Heart left ventricle (tissue), 16 donors: Measurements from ENCODE around the gene MYOF. TPM values are rescaled to one million over a fixed set of nuclear protein-coding genes. Genes with fewer than 3 reads are reported as not detected.

ENCODE experiments used
- ATAC-seq, 4 donors: fragments of 200-7000 bp; cut with Tn5 transposase; one replicate each; pipeline ENCODE4 v1.9.1; 2020 to 2022; ENCODE audit warnings: moderate library complexity in 4 of 4, mild to moderate bottlenecking in 3 of 4, moderate number of reproducible peaks in 1 of 4
- DNase-seq, 5 donors: peaks; one replicate each; pipeline ENCODE4 v3.0.0-alpha.2; 2020
- H3K27ac ChIP-seq, 12 donors: fragments of 200-600 bp; sonication (generic) in 4 of 12; one replicate each; pipeline versions ENCODE4 v1.5.0 to v1.8.0; 2016 to 2022; ENCODE audit warnings: mild to moderate bottlenecking in 2 of 12
- H3K27me3 ChIP-seq, 9 donors: fragments of 200-600 bp; sonication (generic) in 2 of 9; one replicate each; pipeline versions ENCODE4 v1.5.1 to v1.8.0; 2016 to 2022; ENCODE audit warnings: mild to moderate bottlenecking in 3 of 9
- H3K36me3 ChIP-seq, 9 donors: fragments of 200-600 bp; sonication (generic) in 2 of 9; one replicate each; pipeline versions ENCODE4 v1.5.0 to v1.8.0; 2018 to 2022; ENCODE audit warnings: mild to moderate bottlenecking in 2 of 9
- H3K4me1 ChIP-seq, 12 donors: fragments of 200-600 bp; sonication (generic) in 4 of 12; one replicate each; pipeline versions ENCODE4 v1.5.0 to v1.8.0; 2016 to 2022; ENCODE audit warnings: mild to moderate bottlenecking in 3 of 12
- H3K4me3 ChIP-seq, 12 donors: fragments of 200-600 bp; sonication (generic) in 4 of 12; one replicate each; pipeline versions ENCODE4 v1.5.0 to v1.8.0; 2017 to 2022; ENCODE audit warnings: mild to moderate bottlenecking in 9 of 12, moderate library complexity in 4 of 12
- H3K9me3 ChIP-seq, 12 donors: fragments of 200-600 bp; sonication (generic) in 4 of 12; one replicate each; pipeline versions ENCODE4 v1.5.0 to v1.8.0; 2016 to 2022; ENCODE audit warnings: mild to moderate bottlenecking in 1 of 12
- POLR2A ChIP-seq, 2 donors: fragments of 450-650 bp; IDR thresholded peaks; one replicate each; pipeline ENCODE4 v1.6.1; 2017; ENCODE audit warnings: antibody characterized with exemption in 2 of 2, mild to moderate bottlenecking in 2 of 2, moderate library complexity in 2 of 2
- WGBS, 4 donors: extraction: QIAGEN DNeasy Blood & Tissue Kit in 2 of 4; methylation state at CpG; one replicate each; pipeline versions ENCODE4 v1.1.5 to v1.1.7; 2013 to 2018; 5-methylcytosine and 5-hydroxymethylcytosine counted together
- intact Hi-C, 10 donors: fragments of 100-400 bp; cut with DNase I; formaldehyde crosslinking; loops; one replicate each; pipeline versions ENCODE4 v1.11.1 to v1.14.2; 2022
- polyA plus RNA-seq, 2 donors: library from polyadenylated mRNA; stranded (reverse); fragments of 200-250 nt; gene quantifications; one replicate each; pipeline ENCODE4 v1.2.3, GENCODE V29; 2013
- total RNA-seq, 9 donors: library from RNA; depleted of rRNA in 2 of 9; stranded (reverse); fragments of >200 nt in 2 of 9; fragmentation: NEBNext Ultra II Directional in 3 of 9; extraction: Animal tissue kit (Norgen Biotek cat#: 25700) in 3 of 9; gene quantifications; one replicate each; pipeline versions ENCODE4 v1.1.0 to v1.2.4, GENCODE V29; 2016 to 2023
- TF ChIP-seq, protein P1 (sequence below), 12 donors: fragments of 200-600 bp; sonication (generic) in 4 of 12; IDR thresholded peaks; one replicate each; pipeline versions ENCODE4 v1.5.0 to v1.8.0; 2018 to 2022; ENCODE audit warnings: antibody characterized with exemption in 12 of 12, mild to moderate bottlenecking in 5 of 12
- donor health status: ischemic (EF 13 %, LVEDD 7.1; RV severe dilation, severe dysfunction).
- donor health status: healthy with polysubstance abuse.
- donor health status: DM: no; HTN: yes; CAD: no.
- donor health status: DM: no; HTN: no; CAD: no.
- donor health status: ischemic (EF 25% LVEDD 6.9; RV normal size, moderate dysfunction).
- donor health status: ischemic (EF 25% LVEDD 5.7; RV mildly dilated, moderate dysfunction).
- donor health status: healthy.
- donor health status: DM: yes; HTN: yes; CAD: no.
- donor health status: ischemic (EF 35%, LVEDD 5.7; RV mildly dilated, moderate dysfunction).
- donor health status: nonischemic (EF 11% LVEDD 7.7; RV severe dilation, severe dysfunction).
- donor health status: DM: yes; HTN: yes; CAD: no.
- donor health status: PGD.
- donor health status: ischemic (EF 29% LVEDD 5.4; RV normal size, mild dysfunction).
- donor health status: nonischemic (EF 23%, LVEDD 6.1; RV moderate dilation, normal function).

MYOF gene
- total and polyA plus RNA-seq, 11 donors = 13.2 to 64.5 (median 21.6) TPM

DNA sequence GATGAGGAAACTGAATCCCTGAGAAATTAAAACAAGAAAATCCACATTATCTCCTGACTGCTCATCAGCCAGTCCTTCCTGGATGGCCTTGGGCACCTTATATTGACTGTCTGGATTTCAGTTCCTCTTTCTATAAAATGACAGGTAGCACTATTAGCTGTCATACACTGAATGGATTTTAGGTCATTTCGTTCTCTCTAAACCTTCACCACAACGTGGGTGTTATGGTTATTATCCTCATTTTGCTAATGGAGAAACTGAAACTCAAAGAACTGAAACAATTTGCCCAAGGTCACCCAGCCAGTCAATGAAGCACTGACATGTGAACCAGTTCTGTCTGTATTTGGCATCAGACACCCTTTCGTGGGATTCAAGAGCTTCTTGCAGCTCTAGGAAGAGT lies 214.6 kb downstream of the MYOF start:
- H3K4me1 ChIP-seq = no peaks in the 10 kb centered on the region
- intact Hi-C loops = no loop called here
- H3K9me3 ChIP-seq = peaks cover 0 to 14% (median 0%) of the 10 kb centered on the region in 12 donors
- ATAC-seq (no peak), DNase-seq (no peak)
- no peaks in the 10 kb centered on the region for H3K36me3 ChIP-seq
- no peak overlapping the region for H3K27ac ChIP-seq
- 60 to 76% (median 72%) methylated on average over 3 of the region's 3 CpGs for whole genome bisulfite sequencing, 4 donors
- H3K27me3 ChIP-seq = no peaks in the 10 kb centered on the region
- H3K4me3 ChIP-seq = no peak overlapping the region
- TF ChIP-seq, protein P1, sequence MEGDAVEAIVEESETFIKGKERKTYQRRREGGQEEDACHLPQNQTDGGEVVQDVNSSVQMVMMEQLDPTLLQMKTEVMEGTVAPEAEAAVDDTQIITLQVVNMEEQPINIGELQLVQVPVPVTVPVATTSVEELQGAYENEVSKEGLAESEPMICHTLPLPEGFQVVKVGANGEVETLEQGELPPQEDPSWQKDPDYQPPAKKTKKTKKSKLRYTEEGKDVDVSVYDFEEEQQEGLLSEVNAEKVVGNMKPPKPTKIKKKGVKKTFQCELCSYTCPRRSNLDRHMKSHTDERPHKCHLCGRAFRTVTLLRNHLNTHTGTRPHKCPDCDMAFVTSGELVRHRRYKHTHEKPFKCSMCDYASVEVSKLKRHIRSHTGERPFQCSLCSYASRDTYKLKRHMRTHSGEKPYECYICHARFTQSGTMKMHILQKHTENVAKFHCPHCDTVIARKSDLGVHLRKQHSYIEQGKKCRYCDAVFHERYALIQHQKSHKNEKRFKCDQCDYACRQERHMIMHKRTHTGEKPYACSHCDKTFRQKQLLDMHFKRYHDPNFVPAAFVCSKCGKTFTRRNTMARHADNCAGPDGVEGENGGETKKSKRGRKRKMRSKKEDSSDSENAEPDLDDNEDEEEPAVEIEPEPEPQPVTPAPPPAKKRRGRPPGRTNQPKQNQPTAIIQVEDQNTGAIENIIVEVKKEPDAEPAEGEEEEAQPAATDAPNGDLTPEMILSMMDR (IDR thresholded peaks at IDR 0.05) = no peak
- no peak for TF ChIP-seq POLR2A (IDR thresholded peaks at IDR 0.05)

DNA sequence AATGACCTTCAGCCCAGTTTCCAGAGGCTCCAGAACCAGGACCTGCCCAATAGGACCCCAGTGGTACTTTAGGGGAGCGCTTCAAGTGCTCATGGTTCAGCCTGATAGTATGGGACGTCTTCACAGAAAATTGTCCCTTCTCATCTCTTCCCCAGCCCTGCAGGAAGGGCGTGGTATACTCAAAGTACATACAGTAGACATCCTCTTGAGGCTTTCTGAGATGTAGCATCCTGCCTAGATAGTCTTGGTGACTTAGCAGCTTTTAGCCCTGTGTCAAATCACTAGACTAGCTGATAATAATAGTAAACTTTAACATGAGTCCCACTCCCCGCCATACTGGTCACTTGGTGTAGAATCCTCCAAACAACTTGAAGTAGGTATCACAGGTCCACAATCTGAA lies 215.3 kb downstream of the MYOF start:
- TF ChIP-seq, protein P1 (IDR thresholded peaks at IDR 0.05) = no peak
- TF ChIP-seq POLR2A (IDR thresholded peaks at IDR 0.05) = no peak
- intact Hi-C loops = no loop called here
- whole genome bisulfite sequencing, 4 donors = 76 to 89% (median 85%) methylated on average over 4 of the region's 4 CpGs
- H3K4me1 ChIP-seq = no peaks in the 10 kb centered on the region
- DNase-seq (no peak), ATAC-seq (no peak)
- H3K27me3 ChIP-seq = no peaks in the 10 kb centered on the region
- peaks cover 0 to 14% (median 0%) of the 10 kb centered on the region in 12 donors for H3K9me3 ChIP-seq
- no peak overlapping the region for H3K4me3 ChIP-seq
- no peaks in the 10 kb centered on the region for H3K36me3 ChIP-seq
- no peak overlapping the region for H3K27ac ChIP-seq

DNA sequence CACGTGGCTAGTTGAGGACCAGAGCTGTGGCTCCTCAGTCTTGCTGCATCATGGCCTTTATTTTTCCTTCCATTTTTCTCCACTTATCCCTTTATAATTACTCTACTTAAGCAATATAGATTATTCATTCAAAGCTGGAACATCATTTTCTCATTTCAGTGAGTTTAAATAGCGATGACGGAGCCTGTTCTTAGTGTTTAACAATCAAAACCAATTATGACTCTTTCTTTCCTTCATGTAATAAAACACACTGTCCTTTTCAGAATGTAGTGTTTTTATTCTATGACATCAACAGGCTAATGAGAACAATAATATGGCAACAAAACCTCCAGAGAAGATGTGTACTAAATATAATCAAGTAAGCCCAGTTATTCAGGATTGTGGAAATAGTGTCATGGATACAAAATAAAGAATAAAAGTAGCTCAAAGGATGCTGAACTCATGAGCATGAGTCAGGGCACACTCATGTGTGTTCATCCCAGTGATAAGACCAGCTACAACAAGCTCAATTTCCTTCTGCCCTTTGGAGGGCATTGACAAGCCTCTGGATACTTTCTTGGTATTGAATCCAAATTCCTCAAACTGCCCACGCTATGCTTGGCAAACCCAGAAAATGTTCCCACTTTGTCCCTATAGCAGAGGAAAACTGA lies 220.0 kb downstream of the MYOF start:
- H3K27me3 ChIP-seq = no peaks in the 10 kb centered on the region
- no peak overlapping the region for H3K4me3 ChIP-seq
- DNase-seq = no peak
- H3K9me3 ChIP-seq = no peaks in the 10 kb centered on the region
- no peak overlapping the region for H3K27ac ChIP-seq
- 91 to 95% (median 94%) methylated on average over 4 of the region's 4 CpGs for WGBS, 4 donors
- H3K4me1 ChIP-seq = no peaks in the 10 kb centered on the region
- H3K36me3 ChIP-seq = no peaks in the 10 kb centered on the region
- ATAC-seq = no peak
- TF ChIP-seq, protein P1 (IDR thresholded peaks at IDR 0.05) = no peak
- no peak for TF ChIP-seq POLR2A (IDR thresholded peaks at IDR 0.05)
- intact Hi-C loops = no loop called here

DNA sequence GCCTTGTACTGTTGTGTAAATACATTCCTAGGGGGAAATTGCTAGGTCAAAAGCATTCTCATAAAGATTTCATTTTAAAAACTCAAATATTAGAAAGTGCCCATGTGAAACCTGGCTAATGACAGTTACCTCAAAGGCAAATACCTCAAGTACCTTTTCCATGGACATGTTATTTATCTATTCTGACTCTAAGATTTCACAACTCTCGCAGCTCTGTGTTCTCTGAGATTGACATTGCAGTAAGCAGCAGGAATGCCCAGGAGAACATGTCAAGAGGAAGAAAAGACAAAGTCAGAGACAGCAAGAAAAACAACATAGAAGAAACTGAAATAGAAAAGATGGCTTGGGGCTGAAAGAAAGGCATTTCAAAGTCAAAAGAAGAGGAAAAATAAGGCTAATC lies 221.0 kb downstream of the MYOF start:
- no peak for TF ChIP-seq POLR2A (IDR thresholded peaks at IDR 0.05)
- TF ChIP-seq, protein P1 (IDR thresholded peaks at IDR 0.05) = no peak
- 60 to 79% (median 69%) methylated on average over 1 of the region's 1 CpG for WGBS, 4 donors
- Histone ChIP-seq H3K9me3 (no peaks in the 10 kb centered on the region), H3K27me3 (no peaks in the 10 kb centered on the region), H3K36me3 (no peaks in the 10 kb centered on the region), H3K27ac (no peak overlapping the region), H3K4me1 (no peaks in the 10 kb centered on the region), H3K4me3 (no peak overlapping the region)
- ATAC-seq (no peak), DNase-seq (no peak)
- intact Hi-C loops = no loop called here
